PC-9 (cell line): ENCODE results near the gene KCNQ5. TPM values are rescaled to one million over a fixed set of nuclear protein-coding genes. Genes with fewer than 3 reads are reported as not detected.

Source experiments
- BruUV-seq: library from RNA; stranded (reverse); fragments of 400-500 nt; replicated peaks from 2 replicates; lab custom pipeline; 2021; lab: Mats Ljungman, UMichigan
- CTCF ChIA-PET: fragments of 300-600 bp; sonication (Branson Sonifier 250); formaldehyde crosslinking; loops from one replicate; lab custom pipeline; 2022; ENCODE audit warnings: antibody characterized with exemption; lab: Charles Lee
- POLR2A ChIA-PET: fragments of 300-600 bp; sonication (Branson Sonifier 250); formaldehyde crosslinking; loops from one replicate; lab custom pipeline; 2022; ENCODE audit warnings: antibody characterized with exemption; ENCODE audit not compliant: unreplicated experiment; lab: Charles Lee
- DNase-seq, 2 experiments: peaks; one replicate each; pipeline versions ENCODE4 v3.0.0 to v3.0.0-alpha.2; 2015 to 2022; ENCODE audit warnings: mixed read lengths in 1 of 2
- H2AFZ ChIP-seq: fragments of 200-600 bp; sonication (generic); 2 replicates; pipeline ENCODE4 v1.8.1; 2017; ENCODE audit warnings: antibody characterized with exemption
- H3F3A ChIP-seq: fragments of 200-600 bp; sonication (generic); 2 replicates; pipeline ENCODE4 v1.8.1; 2017; ENCODE audit warnings: antibody characterized with exemption, mild to moderate bottlenecking, low read depth; ENCODE audit not compliant: insufficient read depth
- H3K27ac ChIP-seq: fragments of 200-600 bp; sonication (generic); 2 replicates; pipeline ENCODE4 v1.6.1; 2016; ENCODE audit warnings: mixed run types
- H3K27me3 ChIP-seq: fragments of 200-600 bp; sonication (generic); 2 replicates; pipeline ENCODE4 v1.6.1; 2016; ENCODE audit warnings: low read depth, mixed run types; ENCODE audit not compliant: insufficient read depth
- H3K36me3 ChIP-seq: fragments of 200-600 bp; sonication (generic); 2 replicates; pipeline ENCODE4 v1.6.1; 2016; ENCODE audit warnings: low read depth, mixed run types
- H3K4me1 ChIP-seq: fragments of 200-600 bp; sonication (generic); replicated peaks from 2 replicates; pipeline ENCODE4 v1.6.1; 2016; ENCODE audit warnings: mixed run types; ENCODE audit not compliant: insufficient read depth
- H3K4me2 ChIP-seq: fragments of 200-600 bp; sonication (generic); 2 replicates; pipeline ENCODE4 v1.6.1; 2017; ENCODE audit warnings: mixed run types
- H3K4me3 ChIP-seq: fragments of 200-600 bp; sonication (generic); 2 replicates; pipeline ENCODE4 v1.6.1; 2016; ENCODE audit warnings: mixed run types
- H3K79me2 ChIP-seq: fragments of 200-600 bp; sonication (generic); 2 replicates; pipeline ENCODE4 v1.6.1; 2017; ENCODE audit warnings: low read depth, mixed run types
- H3K9me2 ChIP-seq: fragments of 200-600 bp; sonication (generic); 2 replicates; pipeline ENCODE4 v1.8.1; 2017; ENCODE audit warnings: mild to moderate bottlenecking; ENCODE audit not compliant: insufficient read depth
- H3K9me3 ChIP-seq: fragments of 200-600 bp; sonication (generic); 2 replicates; pipeline ENCODE4 v1.8.1; 2016; ENCODE audit warnings: low read depth; ENCODE audit not compliant: insufficient read depth
- H4K20me1 ChIP-seq: fragments of 200-600 bp; sonication (generic); 2 replicates; pipeline ENCODE4 v1.8.1; 2017; ENCODE audit not compliant: insufficient read depth
- EZH2 ChIP-seq: fragments of 200-600 bp; sonication (generic); IDR thresholded peaks from 2 replicates; pipeline ENCODE4 v1.8.0; 2017; ENCODE audit warnings: antibody characterized with exemption, low read depth
- intact Hi-C: fragments of 100-400 bp; cut with micrococcal nuclease; formaldehyde crosslinking; loops from one replicate; pipeline ENCODE4 v1.10.0; 2022; ENCODE audit not compliant: unreplicated experiment
- total RNA-seq: library from RNA; stranded (reverse); gene quantifications from 2 replicates; pipeline ENCODE4 v1.2.3, GENCODE V29; 2021
- TF ChIP-seq, protein P1 (sequence below): fragments of 200-600 bp; sonication (generic); conservative IDR thresholded peaks from 2 replicates; pipeline ENCODE4 v1.6.1; 2017; ENCODE audit warnings: mixed run types, antibody characterized with exemption, mild to moderate bottlenecking, moderate library complexity

Gene KCNQ5
- total RNA-seq, 1 experiment from 2014 or later, result 0.20 TPM

DNA sequence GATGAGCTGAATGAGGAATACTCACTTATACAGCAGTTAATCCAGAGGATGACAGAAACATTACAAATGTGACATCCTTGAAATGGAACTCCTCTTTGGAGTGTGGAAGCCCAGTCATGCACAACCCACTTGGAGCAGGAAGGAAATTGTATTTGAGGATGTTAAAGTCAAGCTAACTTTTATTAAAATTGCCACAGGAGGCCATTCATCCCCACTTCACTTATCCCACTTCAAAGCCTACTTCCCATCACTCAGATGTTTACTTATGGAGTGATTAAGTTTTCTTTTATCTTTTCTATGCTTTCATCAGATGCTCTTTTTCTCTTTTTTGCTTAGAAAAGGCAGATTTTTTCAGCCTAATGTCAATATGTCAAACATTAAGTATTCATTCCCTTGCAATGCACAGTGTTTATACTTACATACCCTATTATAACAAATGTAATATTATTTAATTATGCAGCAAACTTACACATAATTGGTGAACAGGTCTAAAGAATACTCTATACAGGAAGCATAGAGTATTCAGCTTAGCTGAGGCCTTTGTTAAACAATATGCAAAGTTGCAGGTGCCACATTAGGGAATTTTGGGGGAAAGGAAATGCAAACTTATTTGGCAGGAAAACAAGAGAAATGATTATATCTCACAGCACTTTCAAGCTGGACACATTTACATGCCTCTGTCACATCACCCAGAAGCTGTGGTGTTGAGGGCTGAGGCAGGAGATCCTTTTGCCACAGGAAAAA is 454.5 kb downstream of the KCNQ5 start:
- Histone ChIP-seq H4K20me1 (no peaks in the 10 kb centered on the region), H3K4me1 (0 out of 2 replicates have a peak, but pooled peaks cover 10% of the 10 kb centered on the region), H2AFZ (no peak overlapping the region), H3K9me2 (no peaks in the 10 kb centered on the region; the same call in 1 of the 2 replicates), H3K27me3 (no peaks in the 10 kb centered on the region), H3K4me3 (no peak overlapping the region), H3K79me2 (no peaks in the 10 kb centered on the region), H3K4me2 (no peak overlapping the region), H3F3A (no peaks in the 10 kb centered on the region; the same call in 1 of the 2 replicates), H3K9me3 (no peaks in the 10 kb centered on the region), H3K36me3 (no peaks in the 10 kb centered on the region), H3K27ac (no peak overlapping the region)
- no peak for DNase-seq
- CTCF ChIA-PET, result no interaction called here
- intact Hi-C loops, result no loop called here
- no peak for TF ChIP-seq EZH2
- TF ChIP-seq, protein P1, sequence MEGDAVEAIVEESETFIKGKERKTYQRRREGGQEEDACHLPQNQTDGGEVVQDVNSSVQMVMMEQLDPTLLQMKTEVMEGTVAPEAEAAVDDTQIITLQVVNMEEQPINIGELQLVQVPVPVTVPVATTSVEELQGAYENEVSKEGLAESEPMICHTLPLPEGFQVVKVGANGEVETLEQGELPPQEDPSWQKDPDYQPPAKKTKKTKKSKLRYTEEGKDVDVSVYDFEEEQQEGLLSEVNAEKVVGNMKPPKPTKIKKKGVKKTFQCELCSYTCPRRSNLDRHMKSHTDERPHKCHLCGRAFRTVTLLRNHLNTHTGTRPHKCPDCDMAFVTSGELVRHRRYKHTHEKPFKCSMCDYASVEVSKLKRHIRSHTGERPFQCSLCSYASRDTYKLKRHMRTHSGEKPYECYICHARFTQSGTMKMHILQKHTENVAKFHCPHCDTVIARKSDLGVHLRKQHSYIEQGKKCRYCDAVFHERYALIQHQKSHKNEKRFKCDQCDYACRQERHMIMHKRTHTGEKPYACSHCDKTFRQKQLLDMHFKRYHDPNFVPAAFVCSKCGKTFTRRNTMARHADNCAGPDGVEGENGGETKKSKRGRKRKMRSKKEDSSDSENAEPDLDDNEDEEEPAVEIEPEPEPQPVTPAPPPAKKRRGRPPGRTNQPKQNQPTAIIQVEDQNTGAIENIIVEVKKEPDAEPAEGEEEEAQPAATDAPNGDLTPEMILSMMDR, result no peak
- POLR2A ChIA-PET, result no interaction called here
- no TSS peak for BruUV-seq

DNA sequence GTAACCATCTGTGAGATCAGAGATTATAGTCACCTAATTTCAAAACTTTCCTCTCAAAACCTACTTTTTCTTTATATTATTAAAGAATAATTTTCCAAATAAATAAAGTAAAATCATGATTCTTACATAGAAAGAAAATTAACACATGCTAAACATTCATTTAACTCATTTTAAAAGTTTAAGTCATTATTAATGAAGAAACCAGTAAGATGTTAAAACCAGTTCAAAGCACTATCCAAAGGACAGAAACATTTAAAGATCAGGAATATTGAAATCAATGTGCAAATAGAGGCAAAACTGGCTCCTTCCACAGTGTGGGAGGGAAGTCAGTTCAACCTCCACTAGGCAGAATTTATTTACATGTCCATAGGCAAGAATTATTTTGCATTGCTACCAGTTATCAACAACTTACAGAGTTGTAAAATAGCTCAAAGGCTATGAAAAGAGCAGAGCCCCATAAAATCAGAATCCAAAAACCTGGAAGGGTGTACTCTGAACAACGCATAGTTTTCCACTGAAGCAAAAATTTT is 456.5 kb downstream of the KCNQ5 start:
- Histone ChIP-seq H2AFZ (no peak overlapping the region), H4K20me1 (no peaks in the 10 kb centered on the region), H3F3A (no peaks in the 10 kb centered on the region), H3K4me3 (no peak overlapping the region), H3K4me2 (no peak overlapping the region), H3K9me3 (no peaks in the 10 kb centered on the region), H3K4me1 (0 out of 2 replicates have a peak, but pooled peaks cover 8% of the 10 kb centered on the region), H3K9me2 (no peaks in the 10 kb centered on the region; the same call in 1 of the 2 replicates), H3K36me3 (no peaks in the 10 kb centered on the region), H3K79me2 (no peaks in the 10 kb centered on the region), H3K27me3 (no peaks in the 10 kb centered on the region), H3K27ac (no peak overlapping the region)
- TF ChIP-seq, protein P1, result no peak
- no peak for TF ChIP-seq EZH2
- DNase-seq, result no peak
- no TSS peak for BruUV-seq
- ChIA-PET POLR2A (no interaction called here), CTCF (no interaction called here)
- intact Hi-C loops, result no loop called here

DNA sequence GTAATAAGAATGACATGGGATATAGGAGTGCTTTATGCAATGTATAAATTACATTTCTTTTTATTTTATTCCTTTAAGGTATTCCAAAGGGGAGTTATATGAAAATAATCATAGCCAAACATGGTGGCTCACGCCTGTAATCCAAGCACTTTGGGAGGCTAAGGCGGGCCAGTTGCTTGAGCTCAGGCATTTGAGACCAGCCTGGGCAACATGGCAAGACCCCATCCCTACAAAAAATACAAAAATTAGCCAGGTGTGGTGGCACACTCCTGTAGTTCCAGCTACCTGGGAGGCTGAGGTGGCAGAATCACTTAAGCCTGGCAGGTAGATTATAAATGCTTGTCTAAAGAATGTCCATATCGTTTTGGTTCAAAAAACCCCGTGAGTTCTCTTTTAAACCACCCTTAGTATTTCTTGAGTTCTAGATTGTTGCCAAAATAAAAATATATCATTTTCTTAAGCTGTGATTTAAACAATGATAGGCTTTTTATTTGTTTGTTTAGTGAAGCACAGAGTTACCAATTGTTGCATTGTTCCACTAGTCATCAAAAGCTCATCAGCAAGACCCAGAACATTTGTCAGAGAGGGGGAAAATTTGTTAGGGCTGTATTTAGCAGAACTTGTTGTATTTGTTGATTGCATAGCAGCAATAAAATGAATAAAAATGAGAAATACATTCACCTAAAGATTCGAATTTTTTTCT is 457.2 kb downstream of the KCNQ5 start:
- ChIA-PET POLR2A (no interaction called here), CTCF (no interaction called here)
- TF ChIP-seq, protein P1, result no peak
- no peak for TF ChIP-seq EZH2
- no TSS peak for BruUV-seq
- H2AFZ ChIP-seq, result no peak overlapping the region
- 0 out of 2 replicates have a peak, but pooled peaks cover 6% of the 10 kb centered on the region for H3K4me1 ChIP-seq
- H3K4me3 ChIP-seq, result no peak overlapping the region
- H3K79me2 ChIP-seq, result no peaks in the 10 kb centered on the region
- no peaks in the 10 kb centered on the region for H3F3A ChIP-seq
- H3K27me3 ChIP-seq, result no peaks in the 10 kb centered on the region
- no peaks in the 10 kb centered on the region; the same call in 1 of the 2 replicates for H3K9me2 ChIP-seq
- no peak overlapping the region for H3K27ac ChIP-seq
- H3K4me2 ChIP-seq, result no peak overlapping the region
- H3K36me3 ChIP-seq, result no peaks in the 10 kb centered on the region
- DNase-seq, result no peak
- H3K9me3 ChIP-seq, result no peaks in the 10 kb centered on the region
- intact Hi-C loops, result no loop called here
- H4K20me1 ChIP-seq, result no peaks in the 10 kb centered on the region
